HG03432 (cell line): ENCODE measurements around the gene NUCB1.

Source experiments
- ATAC-seq: cut with Tn5 transposase; IDR thresholded peaks from one replicate; pipeline ENCODE4 v1.9.1; 2021; ENCODE audit warnings: mild to moderate bottlenecking, moderate library complexity; ENCODE audit not compliant: unreplicated experiment

NUCB1 gene

GRCh38 chr19:48961673-48962028 lies 61.5 kb downstream of the NUCB1 start:
- ATAC-seq = no peak

GRCh38 chr19:48962029-48962848 lies 62.1 kb downstream of the NUCB1 start:
- peak; percentile 27 for ATAC-seq

- no peak for ATAC-seq
These were observed 62.7 kb downstream of the NUCB1 start for GRCh38 chr19:48962849-48963165.

- peak; percentile 30 for ATAC-seq
These were observed 63.5 kb downstream of the NUCB1 start for GRCh38 chr19:48963371-48964204.

- ATAC-seq = no peak
These were observed 64.3 kb downstream of the NUCB1 start for GRCh38 chr19:48964205-48965039.

- peak; percentile 60 for ATAC-seq
These were observed 65.1 kb downstream of the NUCB1 start, which contains the start of gene FTL for GRCh38 chr19:48965040-48965805. Gene FTL, plus strand, starts transcription at chr19:48965309. Its CDS starts 199 bp downstream, at chr19:48965508.

GRCh38 chr19:48965806-48966540 lies 65.9 kb downstream of the NUCB1 start:
- peak; percentile 19 for ATAC-seq

GRCh38 chr19:48966541-48967345 lies 66.6 kb downstream of the NUCB1 start:
- ATAC-seq = no peak

GRCh38 chr19:48967346-48968178 lies 67.5 kb downstream of the NUCB1 start:
- ATAC-seq = no peak

- no peak for ATAC-seq
These were observed 68.1 kb downstream of the NUCB1 start for GRCh38 chr19:48968179-48968661.

- ATAC-seq = no peak
These were observed 68.7 kb downstream of the NUCB1 start for GRCh38 chr19:48968813-48969218.

GRCh38 chr19:48969276-48970138 lies 69.4 kb downstream of the NUCB1 start:
- ATAC-seq = no peak

- no peak for ATAC-seq
These were observed 70.1 kb downstream of the NUCB1 start for GRCh38 chr19:48970139-48970766.

GRCh38 chr19:48970923-48971395 lies 70.8 kb downstream of the NUCB1 start:
- ATAC-seq = no peak
